Stimulated activated CD4-positive, alpha-beta T cell treated with anti-CD3 and anti-CD28 coated beads, Interleukin-1b, Interleukin-23, amount 100 ng/mL, for 4 hours (primary cell): ENCODE measurements around the gene CLPTM1L.
"Not testable (repeated sequence)": the region's sequence is repeated elsewhere in the genome, so short reads cannot be mapped to it uniquely, and the experiment has no call there.

ENCODE experiments used
- DNase-seq, 2 donors: peaks; one replicate each; pipeline ENCODE4 v3.0.0-alpha.2; 2020; ENCODE audit warnings: low read depth in 2 of 2

CLPTM1L gene

GRCh38 chr5:1276930-1277329 lies 68.0 kb downstream of the CLPTM1L start:
- no peak for DNase-seq

- not testable (repeated sequence) for DNase-seq
Measured at GRCh38 chr5:1275397-1276391, 69.2 kb downstream of the CLPTM1L start.

- no peak for DNase-seq
Measured at GRCh38 chr5:1274471-1274870, 70.4 kb downstream of the CLPTM1L start.

- DNase-seq, result no peak
Measured at GRCh38 chr5:1273745-1274144, 71.2 kb downstream of the CLPTM1L start.

GRCh38 chr5:1272201-1272600 lies 72.7 kb downstream of the CLPTM1L start:
- no peak for DNase-seq

- no peak for DNase-seq
Measured at GRCh38 chr5:1270933-1271914, 73.7 kb downstream of the CLPTM1L start.

GRCh38 chr5:1270426-1270825 lies 74.5 kb downstream of the CLPTM1L start:
- DNase-seq, result no peak

- no peak for DNase-seq
Measured at GRCh38 chr5:1268666-1269065, 76.2 kb downstream of the CLPTM1L start.

- DNase-seq, result no peak
Measured at GRCh38 chr5:1268056-1268455, 76.8 kb downstream of the CLPTM1L start.
